Neural cell (in vitro differentiated cells): ENCODE measurements around the gene TUG1. TPM values are rescaled to one million over a fixed set of nuclear protein-coding genes. Genes with fewer than 3 reads are reported as not detected.

Experiments
- H2AFZ ChIP-seq: fragments of 200-600, 300-800 bp; sonication (generic), shearing (Covaris generic); 2 replicates; pipeline ENCODE4 v1.6.0; 2014; ENCODE audit warnings: low read depth, mild to moderate bottlenecking, antibody characterized with exemption, low read length, moderate library complexity
- H3F3A ChIP-seq: fragments of 200-600 bp; shearing (Covaris generic); 2 replicates; pipeline ENCODE4 v1.6.1; 2016; ENCODE audit warnings: mild to moderate bottlenecking, moderate library complexity, mixed read lengths, antibody characterized with exemption, low read length; ENCODE audit not compliant: insufficient read depth, poor library complexity, severe bottlenecking
- H3K27ac ChIP-seq: fragments of 200-600, 300-800 bp; sonication (generic), shearing (Covaris generic); 2 replicates; pipeline ENCODE4 v1.5.1; 2014; ENCODE audit warnings: mild to moderate bottlenecking, low read length, moderate library complexity
- H3K27me3 ChIP-seq: fragments of 300-800, 200-600 bp; sonication (generic), shearing (Covaris generic); 2 replicates; pipeline ENCODE4 v1.6.0; 2014; ENCODE audit warnings: mild to moderate bottlenecking, low read depth, low read length, moderate library complexity; ENCODE audit not compliant: insufficient read depth
- H3K36me3 ChIP-seq: fragments of 300-800, 200-600 bp; sonication (generic), shearing (Covaris generic); 2 replicates; pipeline ENCODE4 v1.5.1; 2014; ENCODE audit warnings: mild to moderate bottlenecking, antibody characterized with exemption, low read length, moderate library complexity; ENCODE audit not compliant: insufficient read depth
- H3K4me2 ChIP-seq: fragments of 300-800, 200-600 bp; sonication (generic), shearing (Covaris generic); 2 replicates; pipeline ENCODE4 v1.6.0; 2014; ENCODE audit warnings: mild to moderate bottlenecking, low read length
- H3K4me3 ChIP-seq: fragments of 300-800, 200-600 bp; sonication (generic), shearing (Covaris generic); 2 replicates; pipeline ENCODE4 v1.5.1; 2014; ENCODE audit warnings: mild to moderate bottlenecking, low read length, moderate library complexity
- H3K79me2 ChIP-seq: fragments of 200-600 bp; shearing (Covaris generic); replicated peaks from 2 replicates; pipeline ENCODE4 v1.6.0; 2014; ENCODE audit warnings: mild to moderate bottlenecking, low read length, moderate library complexity; ENCODE audit not compliant: insufficient read depth
- H3K9ac ChIP-seq: fragments of 300-800, 200-600 bp; sonication (generic), shearing (Covaris generic); 2 replicates; pipeline ENCODE4 v1.6.1; 2016; ENCODE audit warnings: mild to moderate bottlenecking, low read length, mixed read lengths
- H3K9me2 ChIP-seq: fragments of 200-600 bp; shearing (Covaris generic); 2 replicates; pipeline ENCODE4 v1.6.1; 2016; ENCODE audit warnings: mild to moderate bottlenecking, low read length, mixed read lengths; ENCODE audit not compliant: insufficient read depth
- H3K9me3 ChIP-seq: fragments of 200-600, 300-800 bp; sonication (generic), shearing (Covaris generic); 2 replicates; pipeline ENCODE4 v1.6.1; 2016; ENCODE audit warnings: mild to moderate bottlenecking, mixed run types, low read length, moderate library complexity, mixed read lengths
- H4K20me1 ChIP-seq: fragments of 200-600 bp; shearing (Covaris generic); 2 replicates; pipeline ENCODE4 v1.6.1; 2016; ENCODE audit warnings: mild to moderate bottlenecking, mixed run types; ENCODE audit not compliant: insufficient read depth
- CTCF ChIP-seq: fragments of 450-650 bp; IDR thresholded peaks from 2 replicates; pipeline ENCODE4 v1.5.1; 2014; ENCODE audit warnings: antibody characterized with exemption, mild to moderate bottlenecking, moderate library complexity; ENCODE audit not compliant: poor library complexity, severe bottlenecking
- EP300 ChIP-seq: fragments of 450-650 bp; conservative IDR thresholded peaks from 2 replicates; pipeline ENCODE4 v1.6.1; 2014; ENCODE audit warnings: antibody characterized with exemption, mild to moderate bottlenecking, moderate library complexity; ENCODE audit not compliant: poor library complexity, severe bottlenecking
- EZH2 ChIP-seq: fragments of 200-600, 300-800 bp; shearing (Covaris generic), sonication (generic); IDR thresholded peaks from 2 replicates; pipeline ENCODE4 v1.6.1; 2014; ENCODE audit warnings: antibody characterized with exemption, low read length, borderline replicate concordance, mild to moderate bottlenecking; ENCODE audit not compliant: insufficient read depth, poor library complexity, severe bottlenecking
- MXI1 ChIP-seq: fragments of 450-650 bp; conservative IDR thresholded peaks from 2 replicates; pipeline ENCODE4 v1.6.1; 2014; ENCODE audit warnings: antibody characterized with exemption, mild to moderate bottlenecking; ENCODE audit not compliant: poor library complexity, severe bottlenecking
- POLR2AphosphoS5 ChIP-seq: IDR thresholded peaks from 2 replicates; pipeline ENCODE4 v1.6.1; 2012
- RAD21 ChIP-seq: fragments of 450-650 bp; conservative IDR thresholded peaks from 2 replicates; pipeline ENCODE4 v1.6.1; 2014; ENCODE audit warnings: antibody characterized with exemption, mild to moderate bottlenecking, moderate library complexity
- REST ChIP-seq: IDR thresholded peaks from 2 replicates; pipeline ENCODE4 v1.6.1; 2012; ENCODE audit warnings: borderline replicate concordance
- SMC3 ChIP-seq: fragments of 450-650 bp; conservative IDR thresholded peaks from 2 replicates; pipeline ENCODE4 v1.6.1; 2014; ENCODE audit warnings: antibody characterized with exemption, mild to moderate bottlenecking, moderate library complexity; ENCODE audit not compliant: poor library complexity
- TAF1 ChIP-seq: IDR thresholded peaks from 2 replicates; pipeline ENCODE4 v1.6.1; 2012; ENCODE audit warnings: low read depth
- polyA plus RNA-seq: library from polyadenylated mRNA; depleted of rRNA; stranded (reverse); fragments of >200 nt; gene quantifications from 2 replicates; pipeline ENCODE4 v1.2.3, GENCODE V29; 2014

Gene TUG1
- polyA plus RNA-seq, 1 donor from 2014 or later: 73.5 TPM

GRCh38 chr22:30925667-30926066 lies 43.4 kb upstream of the TUG1 start:
- H3K9me2 ChIP-seq: no peaks in the 10 kb centered on the region
- H3K9me3 ChIP-seq: no peaks in the 10 kb centered on the region
- no peak overlapping the region for H3K4me2 ChIP-seq
- no peak overlapping the region for H2AFZ ChIP-seq
- H3K27ac ChIP-seq: no peak overlapping the region
- no peaks in the 10 kb centered on the region for H3K79me2 ChIP-seq
- no peaks in the 10 kb centered on the region for H4K20me1 ChIP-seq
- H3K9ac ChIP-seq: no peak overlapping the region
- H3K36me3 ChIP-seq: no peaks in the 10 kb centered on the region
- H3K27me3 ChIP-seq: no peaks in the 10 kb centered on the region
- TF ChIP-seq REST: no peak
- no peaks in the 10 kb centered on the region for H3F3A ChIP-seq
- H3K4me3 ChIP-seq: no peak overlapping the region

- H3K9ac ChIP-seq: no peak overlapping the region
- no peaks in the 10 kb centered on the region for H3K27me3 ChIP-seq
- no peaks in the 10 kb centered on the region for H3K9me2 ChIP-seq
- no peaks in the 10 kb centered on the region for H3K36me3 ChIP-seq
- no peak overlapping the region for H3K4me3 ChIP-seq
- H3K4me2 ChIP-seq: no peak overlapping the region
- no peaks in the 10 kb centered on the region for H3K9me3 ChIP-seq
- no peak for TF ChIP-seq RAD21
- no peak for TF ChIP-seq POLR2AphosphoS5
- TF ChIP-seq EP300: no peak
- TF ChIP-seq SMC3: no peak
- no peak for TF ChIP-seq REST
- no peak for TF ChIP-seq MXI1
- no peak for TF ChIP-seq CTCF
- TF ChIP-seq TAF1: no peak
- TF ChIP-seq EZH2: no peak
- no peaks in the 10 kb centered on the region for H3K79me2 ChIP-seq
- H2AFZ ChIP-seq: no peak overlapping the region
- H3K27ac ChIP-seq: no peak overlapping the region
- no peaks in the 10 kb centered on the region for H3F3A ChIP-seq
- no peaks in the 10 kb centered on the region for H4K20me1 ChIP-seq
Measured at GRCh38 chr22:30926706-30927105, 42.4 kb upstream of the TUG1 start.
